Panc1 (cell line): Measurements from ENCODE around the gene KCNQ4.

Source experiments
- CTCF ChIP-seq: fragments of 450-650 bp; IDR thresholded peaks from 2 replicates; pipeline ENCODE4 v1.5.1; 2017; ENCODE audit warnings: mild to moderate bottlenecking
- POLR2AphosphoS5 ChIP-seq: IDR thresholded peaks from 2 replicates; pipeline ENCODE4 v1.6.1; 2012; ENCODE audit warnings: mild to moderate bottlenecking, low read depth, low read length, moderate library complexity
- REST ChIP-seq, 2 experiments: IDR thresholded peaks; 2 replicates each; pipeline ENCODE4 v1.6.1; 2011 to 2012; ENCODE audit warnings: low read depth in 2 of 2, control low read depth in 1 of 2, low read length in 1 of 2, mild to moderate bottlenecking in 1 of 2, moderate library complexity in 1 of 2; ENCODE audit not compliant: insufficient read depth in 1 of 2
- SIN3A ChIP-seq: IDR thresholded peaks from 2 replicates; pipeline ENCODE4 v1.6.1; 2012; ENCODE audit warnings: low read depth, mild to moderate bottlenecking, low read length, moderate library complexity, borderline replicate concordance; ENCODE audit not compliant: insufficient read depth

- TF ChIP-seq SIN3A (no peak), CTCF (no peak), POLR2AphosphoS5 (no peak), REST (IDR thresholded peaks at IDR 0.05; ENCODE audit: insufficient read depth in 1 of 2, low read depth in 2 of 2, low read length in 1 of 2) (no peak)
Measured at GRCh38 chr1:40798366-40799281, 15.0 kb downstream of the KCNQ4 start.
